CD4-positive, alpha-beta T cell treated with Interleukin-4 for 1 hour (primary cell): ENCODE results near the gene BIRC3.
"Not testable (repeated sequence)": the region's sequence is repeated elsewhere in the genome, so short reads cannot be mapped to it uniquely, and the experiment has no call there.

ENCODE experiments used
- DNase-seq, 2 donors: peaks; one replicate each; pipeline ENCODE4 v3.0.0-alpha.2; 2020 to 2022

BIRC3 gene

GRCh38 chr11:102296757-102297156, 20.5 kb upstream of the BIRC3 start:
- DNase-seq = not testable (repeated sequence)

GRCh38 chr11:102300837-102301236, 16.4 kb upstream of the BIRC3 start:
- DNase-seq = peak; percentile 63 to 70

GRCh38 chr11:102302241-102302640, 15.0 kb upstream of the BIRC3 start:
- no peak for DNase-seq

GRCh38 chr11:102304686-102305085, 12.6 kb upstream of the BIRC3 start:
- DNase-seq = no peak

GRCh38 chr11:102305352-102306047, 11.8 kb upstream of the BIRC3 start:
- no peak for DNase-seq

- peak; percentile 21 to 44 for DNase-seq
These were observed 11.2 kb upstream of the BIRC3 start for GRCh38 chr11:102306048-102306597.

GRCh38 chr11:102306817-102307726, 10.2 kb upstream of the BIRC3 start:
- DNase-seq = peak; percentile 74 to 83

- no peak for DNase-seq
These were observed 9.6 kb upstream of the BIRC3 start for GRCh38 chr11:102307727-102308038.

GRCh38 chr11:102309621-102310541, 7.4 kb upstream of the BIRC3 start:
- DNase-seq = no peak

- DNase-seq = peak in 1 of 2 donors; percentile 44
These were observed 4.6 kb upstream of the BIRC3 start for GRCh38 chr11:102312667-102313066.

- peak in 1 of 2 donors; percentile 61 for DNase-seq
These were observed 3.9 kb upstream of the BIRC3 start for GRCh38 chr11:102313238-102313940.

GRCh38 chr11:102314784-102315183, 2.5 kb upstream of the BIRC3 start:
- DNase-seq = no peak

GRCh38 chr11:102316346-102316904, 859 bp upstream of the BIRC3 start:
- DNase-seq = peak in 1 of 2 donors; percentile 65

- no peak for DNase-seq
These were observed 452 bp downstream of the BIRC3 start for GRCh38 chr11:102317768-102318103.

GRCh38 chr11:102318469-102318868, 1.2 kb downstream of the BIRC3 start:
- peak; percentile 67 to 74 for DNase-seq

- DNase-seq = no peak
These were observed 2.3 kb downstream of the BIRC3 start for GRCh38 chr11:102319544-102319943.

GRCh38 chr11:102320188-102320587, 2.9 kb downstream of the BIRC3 start:
- peak in 1 of 2 donors; percentile 36 for DNase-seq

- DNase-seq = peak in 1 of 2 donors; percentile 31
These were observed 3.4 kb downstream of the BIRC3 start for GRCh38 chr11:102320679-102321078.

GRCh38 chr11:102322560-102322959, 5.3 kb downstream of the BIRC3 start:
- peak in 1 of 2 donors; percentile 58 for DNase-seq

GRCh38 chr11:102323542-102324251, 6.4 kb downstream of the BIRC3 start:
- no peak for DNase-seq

- DNase-seq = peak in 1 of 2 donors; percentile 38
These were observed 7.8 kb downstream of the BIRC3 start for GRCh38 chr11:102325088-102325487.
